GM13977 (cell line): ENCODE data around the gene SAE1.

Experiments
- DNase-seq: peaks from one replicate; pipeline ENCODE4 v3.0.0; 2012; ENCODE audit warnings: low spot score
- CTCF ChIP-seq: IDR thresholded peaks from 2 replicates; pipeline ENCODE4 v1.5.1; 2012; ENCODE audit warnings: mild to moderate bottlenecking, control low read depth; ENCODE audit not compliant: insufficient read depth; ENCODE audit errors: extremely low read depth, missing control alignments
- in situ Hi-C: fragments of 300-500 bp; cut with MboI; formaldehyde crosslinking; loops from one replicate; pipeline ENCODE4 v1.12.0; 2022; ENCODE audit warnings: low sequenced_read_pairs, low pct_unique_long_range_greater_than_20kb, mixed read lengths, inconsistent platforms; ENCODE audit not compliant: unreplicated experiment

The SAE1 gene

GRCh38 chr19:47151627-47152026 is 21.0 kb downstream of the SAE1 start:
- no peak for DNase-seq
- in situ Hi-C loops = no loop called here
- no peak for TF ChIP-seq CTCF

GRCh38 chr19:47152205-47152604 is 21.6 kb downstream of the SAE1 start:
- DNase-seq = no peak
- no peak for TF ChIP-seq CTCF
- in situ Hi-C loops = no loop called here

GRCh38 chr19:47152632-47153031 is 22.0 kb downstream of the SAE1 start:
- in situ Hi-C loops = no loop called here
- DNase-seq = no peak
- no peak for TF ChIP-seq CTCF

GRCh38 chr19:47153266-47153665 is 22.6 kb downstream of the SAE1 start:
- TF ChIP-seq CTCF = no peak
- in situ Hi-C loops = no loop called here
- no peak for DNase-seq

- no peak for DNase-seq
- TF ChIP-seq CTCF = no peak
- in situ Hi-C loops = no loop called here
Measured at GRCh38 chr19:47155148-47155547, 24.5 kb downstream of the SAE1 start.

- peak; percentile 28 for DNase-seq
- no peak for TF ChIP-seq CTCF
- in situ Hi-C loops = no loop called here
Measured at GRCh38 chr19:47156861-47157430, 26.3 kb downstream of the SAE1 start.
